Kidney epithelial cell (primary cell): Measurements from ENCODE around the gene ETS1. TPM values are rescaled to one million over a fixed set of nuclear protein-coding genes. Genes with fewer than 3 reads are reported as not detected.

Experiments
- DNase-seq: peaks from one replicate; pipeline ENCODE4 v3.0.0-alpha.2; 2010; ENCODE audit warnings: low read depth
- H3K27me3 ChIP-seq: 2 replicates; pipeline ENCODE4 v1.6.0; 2011; ENCODE audit warnings: low read length; ENCODE audit not compliant: control insufficient read depth, insufficient read depth
- H3K36me3 ChIP-seq: 2 replicates; pipeline ENCODE4 v1.5.1; 2011; ENCODE audit warnings: low read length; ENCODE audit not compliant: control insufficient read depth, insufficient read depth
- H3K4me3 ChIP-seq: 2 replicates; pipeline ENCODE4 v1.5.1; 2011; ENCODE audit warnings: low read depth, mild to moderate bottlenecking, control low read depth, low read length
- total RNA-seq: library from RNA; depleted of rRNA; stranded (reverse); fragments of >200 nt; gene quantifications from 2 replicates; pipeline ENCODE4 v1.2.3, GENCODE V29; 2015
- TF ChIP-seq, protein P1 (sequence below): IDR thresholded peaks from 2 replicates; pipeline ENCODE4 v1.5.1; 2011; ENCODE audit warnings: mild to moderate bottlenecking, moderate library complexity, low read length, control low read depth, inconsistent platforms; ENCODE audit not compliant: insufficient read depth, poor library complexity, severe bottlenecking

The ETS1 gene
- total RNA-seq, 1 donor from 2014 or later = 224 TPM

DNA sequence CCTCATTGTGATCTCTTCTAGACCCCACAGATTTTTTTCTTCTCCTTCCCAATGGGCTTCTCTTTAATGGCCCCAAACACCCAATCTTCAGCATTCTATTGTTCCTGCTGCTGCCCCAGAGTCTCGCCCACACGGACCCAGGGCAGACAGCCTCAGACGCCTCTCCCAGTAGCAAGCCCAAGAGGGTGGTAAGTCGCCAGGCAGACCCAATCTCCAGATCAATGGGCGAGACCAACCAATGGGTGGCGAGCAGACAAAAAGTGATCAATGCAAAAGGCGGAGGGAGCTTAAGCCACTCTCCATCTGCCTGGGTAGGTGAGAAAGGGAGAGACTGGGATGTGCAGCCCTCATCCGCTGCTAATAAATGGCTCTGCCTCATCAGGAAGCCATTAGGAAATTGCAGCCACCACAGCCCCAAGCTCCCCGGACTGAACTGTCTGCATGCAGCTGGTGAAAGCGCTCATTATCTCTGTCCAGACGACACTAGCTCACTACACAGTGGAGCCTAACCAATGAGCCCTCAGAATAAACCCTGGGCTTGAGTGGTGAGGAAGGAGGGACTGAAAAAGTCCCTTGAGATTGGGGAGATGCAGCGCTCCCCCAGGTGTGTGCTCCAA lies 81.8 kb downstream of the ETS1 start:
- H3K36me3 ChIP-seq = peaks cover 2% of the 10 kb centered on the region
- TF ChIP-seq, protein P1, sequence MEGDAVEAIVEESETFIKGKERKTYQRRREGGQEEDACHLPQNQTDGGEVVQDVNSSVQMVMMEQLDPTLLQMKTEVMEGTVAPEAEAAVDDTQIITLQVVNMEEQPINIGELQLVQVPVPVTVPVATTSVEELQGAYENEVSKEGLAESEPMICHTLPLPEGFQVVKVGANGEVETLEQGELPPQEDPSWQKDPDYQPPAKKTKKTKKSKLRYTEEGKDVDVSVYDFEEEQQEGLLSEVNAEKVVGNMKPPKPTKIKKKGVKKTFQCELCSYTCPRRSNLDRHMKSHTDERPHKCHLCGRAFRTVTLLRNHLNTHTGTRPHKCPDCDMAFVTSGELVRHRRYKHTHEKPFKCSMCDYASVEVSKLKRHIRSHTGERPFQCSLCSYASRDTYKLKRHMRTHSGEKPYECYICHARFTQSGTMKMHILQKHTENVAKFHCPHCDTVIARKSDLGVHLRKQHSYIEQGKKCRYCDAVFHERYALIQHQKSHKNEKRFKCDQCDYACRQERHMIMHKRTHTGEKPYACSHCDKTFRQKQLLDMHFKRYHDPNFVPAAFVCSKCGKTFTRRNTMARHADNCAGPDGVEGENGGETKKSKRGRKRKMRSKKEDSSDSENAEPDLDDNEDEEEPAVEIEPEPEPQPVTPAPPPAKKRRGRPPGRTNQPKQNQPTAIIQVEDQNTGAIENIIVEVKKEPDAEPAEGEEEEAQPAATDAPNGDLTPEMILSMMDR = no peak

DNA sequence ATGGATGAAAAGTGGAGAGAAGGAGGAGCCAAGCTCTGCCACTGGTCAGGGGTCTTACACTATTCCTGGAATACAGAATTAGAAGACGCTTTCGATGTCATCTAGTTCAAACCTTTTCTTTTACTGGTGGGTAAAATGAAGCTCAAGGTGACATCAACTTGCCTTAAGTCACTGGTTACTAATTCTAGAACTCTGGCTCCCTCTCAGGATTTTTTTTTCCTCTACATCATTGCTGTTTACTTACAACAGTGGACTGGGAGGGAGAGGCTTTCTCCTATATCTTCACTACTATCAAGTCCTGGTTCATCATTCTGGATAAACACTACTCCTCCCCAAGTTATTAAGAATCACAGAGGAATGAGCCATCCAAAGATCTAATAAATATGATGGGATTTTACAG lies 82.9 kb downstream of the ETS1 start:
- TF ChIP-seq, protein P1 = no peak
- Histone ChIP-seq H3K4me3 (no peak overlapping the region), H3K27me3 (no peaks in the 10 kb centered on the region), H3K36me3 (peaks cover 2% of the 10 kb centered on the region)
- no peak for DNase-seq

More for the DNA sequence above, 81.8 kb downstream of the ETS1 start:
- Histone ChIP-seq H3K27me3 (no peaks in the 10 kb centered on the region), H3K4me3 (no peak overlapping the region)
- no peak for DNase-seq

DNA sequence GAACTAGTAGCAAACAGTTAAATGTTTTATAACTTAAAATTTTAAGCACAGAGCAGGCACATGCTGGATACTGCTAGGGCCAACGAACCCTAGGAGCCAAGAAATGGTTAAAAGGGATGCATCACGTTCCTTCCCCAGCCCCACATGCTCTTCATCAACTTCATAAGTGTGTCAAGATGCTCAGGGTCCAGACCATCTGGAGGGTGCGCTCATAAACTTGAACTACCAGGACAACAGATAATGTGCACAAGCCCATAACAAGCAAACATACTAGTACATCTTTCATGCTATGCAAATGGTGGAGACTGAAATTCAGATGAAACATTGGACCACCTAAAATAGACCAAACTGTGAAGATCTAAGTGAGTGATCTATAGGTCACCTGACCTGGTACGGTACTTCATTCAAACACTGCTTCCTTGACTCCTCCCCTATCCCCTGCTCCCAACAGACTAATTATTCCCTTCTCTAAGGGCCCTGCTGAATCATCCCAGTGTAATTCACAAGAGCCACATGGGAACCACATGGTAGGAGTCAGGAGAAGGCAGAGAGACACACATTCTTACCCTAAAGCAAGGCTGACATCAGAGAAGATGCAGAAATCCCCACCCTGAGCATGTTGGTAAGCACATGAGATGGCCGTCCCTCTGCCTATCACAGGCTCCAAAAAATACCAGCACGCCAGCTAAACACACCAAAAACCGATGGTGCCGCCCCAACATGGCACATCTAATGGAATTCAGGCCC lies 83.9 kb downstream of the ETS1 start:
- DNase-seq = no peak
- TF ChIP-seq, protein P1 = no peak
- Histone ChIP-seq H3K27me3 (no peaks in the 10 kb centered on the region), H3K4me3 (no peak overlapping the region), H3K36me3 (peaks cover 2% of the 10 kb centered on the region)

DNA sequence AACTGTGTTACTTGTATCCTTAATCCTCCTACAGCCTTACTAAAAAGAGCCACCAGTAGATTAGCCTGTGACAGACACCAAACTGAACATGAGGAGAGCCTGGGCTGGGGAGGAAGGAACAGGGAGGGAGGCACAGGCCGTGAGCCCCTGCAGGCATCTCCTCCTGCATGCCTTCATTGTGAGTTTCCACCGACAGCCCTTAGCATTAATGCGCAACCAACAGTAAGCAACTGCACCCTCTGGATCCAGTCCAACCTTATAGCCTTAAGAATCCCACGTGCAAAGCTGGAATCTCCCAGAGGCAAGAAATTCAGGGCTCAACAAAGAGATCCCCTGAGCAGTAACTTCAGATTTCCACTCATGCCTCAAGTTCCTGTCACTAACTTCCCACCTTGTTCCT lies 84.6 kb downstream of the ETS1 start:
- Histone ChIP-seq H3K36me3 (peaks cover 2% of the 10 kb centered on the region), H3K27me3 (no peaks in the 10 kb centered on the region), H3K4me3 (no peak overlapping the region)
- no peak for DNase-seq
- TF ChIP-seq, protein P1 = no peak

DNA sequence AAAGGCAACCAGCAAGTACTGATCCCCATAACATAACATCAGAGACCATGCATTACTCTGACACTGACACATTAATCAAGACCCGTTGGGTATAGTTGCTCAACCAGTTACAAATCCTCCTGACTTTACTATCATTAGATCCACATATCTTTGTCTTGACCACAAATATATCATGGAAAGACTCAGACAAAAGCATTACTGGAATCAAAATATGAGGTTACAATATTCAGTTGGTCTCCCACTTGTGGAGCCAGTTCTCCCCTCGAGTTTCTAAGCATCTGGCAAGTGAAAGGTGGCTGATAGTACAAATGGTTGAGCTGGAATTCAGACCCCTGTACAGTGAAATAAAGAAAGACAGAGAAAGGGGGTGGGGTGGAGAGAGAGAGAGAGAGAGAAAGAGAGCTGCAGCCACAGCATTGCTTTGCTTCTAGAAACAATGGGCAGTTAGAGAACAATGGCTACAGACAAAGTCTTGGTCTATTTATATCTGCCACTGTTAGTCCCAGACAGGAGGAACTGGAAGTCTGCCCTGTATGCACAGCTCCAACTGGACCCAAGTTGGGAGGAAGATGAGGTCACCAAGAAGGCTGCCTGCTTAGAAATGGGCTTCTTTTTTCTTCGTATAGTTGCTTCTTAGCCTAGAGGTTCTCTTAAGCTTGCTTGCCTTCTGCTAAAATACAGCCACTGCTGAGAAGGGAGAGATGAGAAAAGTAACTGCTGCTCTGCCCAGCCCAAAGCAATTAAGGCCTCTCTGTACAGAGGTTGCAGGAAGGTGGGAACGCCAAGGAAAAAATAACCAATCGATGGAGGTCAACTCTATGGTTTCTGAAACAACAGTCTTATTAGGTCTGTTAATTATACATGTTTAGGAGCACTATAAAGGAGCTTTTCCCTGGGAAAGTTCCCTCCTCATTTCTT lies 85.5 kb downstream of the ETS1 start:
- TF ChIP-seq, protein P1 = no peak
- H3K4me3 ChIP-seq = no peak overlapping the region
- H3K36me3 ChIP-seq = peaks cover 2% of the 10 kb centered on the region
- no peaks in the 10 kb centered on the region for H3K27me3 ChIP-seq
- DNase-seq = no peak
